Skeletal muscle cell (primary cell): ENCODE results near the gene THSD7A.
A peak's percentile ranks its signal among the peaks of the same experiment; 100 is the strongest.
"Not testable (repeated sequence)": the region's sequence is repeated elsewhere in the genome, so short reads cannot be mapped to it uniquely, and the experiment has no call there.

Experiments
- DNase-seq: peaks from one replicate; pipeline ENCODE4 v3.0.0-alpha.2; 2010; ENCODE audit warnings: low read depth
- H3K4me3 ChIP-seq: 2 replicates; pipeline ENCODE4 v1.5.1; 2011; ENCODE audit warnings: low read depth, mild to moderate bottlenecking, control low read depth, low read length, moderate library complexity

THSD7A gene

DNA sequence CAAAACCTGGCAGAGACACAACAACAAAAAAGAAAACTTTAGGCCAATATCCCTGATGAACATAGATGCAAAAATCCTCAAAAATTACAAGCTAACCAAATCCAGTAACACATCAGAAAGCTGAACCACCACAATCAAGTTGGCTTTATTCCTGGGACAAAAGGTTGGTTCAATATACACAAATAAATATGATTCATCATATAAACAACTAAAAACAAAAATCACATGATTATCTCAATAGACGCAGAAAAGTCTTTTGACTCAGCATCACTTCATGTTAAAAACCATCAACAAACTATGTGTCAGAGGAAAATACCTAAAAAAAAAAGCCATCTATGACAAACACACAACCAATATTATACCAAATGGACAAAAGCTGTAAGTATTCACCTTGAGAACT is 283.5 kb downstream of the THSD7A start:
- no peak overlapping the region for H3K4me3 ChIP-seq
- DNase-seq: no peak

DNA sequence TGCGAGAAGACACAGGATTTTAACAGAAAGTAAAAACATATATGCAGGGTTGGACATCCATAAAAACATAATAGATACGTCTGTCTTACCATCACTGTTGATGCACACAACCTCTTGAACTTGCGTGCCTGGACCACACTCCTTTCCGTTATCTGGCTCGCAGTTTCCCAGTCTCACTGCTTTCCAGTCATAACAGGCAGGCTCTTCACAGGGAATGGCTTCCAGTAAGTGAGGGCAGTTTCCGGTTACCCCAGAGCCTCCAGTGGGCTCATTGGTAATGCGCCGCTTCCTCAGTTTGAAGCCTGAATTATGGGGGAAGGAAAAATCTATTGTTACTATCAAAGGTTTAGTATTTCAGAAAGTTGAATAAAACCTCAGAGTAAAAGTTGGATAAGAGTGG is 290.7 kb downstream of the THSD7A start:
- H3K4me3 ChIP-seq: no peak overlapping the region
- DNase-seq: no peak

DNA sequence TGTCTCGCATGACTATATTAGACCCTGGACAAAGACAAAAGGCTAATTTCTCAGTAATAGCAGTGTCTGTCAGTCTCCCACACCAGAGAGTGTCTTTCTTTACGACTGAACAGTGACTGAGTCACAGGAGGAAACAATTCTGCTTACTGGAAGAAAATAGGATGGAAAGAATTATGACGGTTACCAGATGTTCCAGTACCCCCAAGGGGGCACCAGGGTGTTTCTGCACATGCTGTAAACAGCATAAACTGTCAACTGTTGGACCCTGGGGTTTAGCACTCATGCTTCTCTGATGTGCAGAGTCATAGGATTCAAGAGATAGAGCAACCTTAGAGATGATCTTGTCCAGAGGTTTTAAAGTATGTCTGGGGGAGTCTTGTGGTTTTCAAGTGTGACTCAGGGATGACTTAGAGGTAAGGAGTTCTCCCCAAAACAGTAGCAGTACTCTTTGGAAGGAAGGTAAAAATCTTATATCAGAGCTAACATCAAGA is 291.7 kb downstream of the THSD7A start:
- no peak overlapping the region for H3K4me3 ChIP-seq
- DNase-seq: peak; percentile 88

DNA sequence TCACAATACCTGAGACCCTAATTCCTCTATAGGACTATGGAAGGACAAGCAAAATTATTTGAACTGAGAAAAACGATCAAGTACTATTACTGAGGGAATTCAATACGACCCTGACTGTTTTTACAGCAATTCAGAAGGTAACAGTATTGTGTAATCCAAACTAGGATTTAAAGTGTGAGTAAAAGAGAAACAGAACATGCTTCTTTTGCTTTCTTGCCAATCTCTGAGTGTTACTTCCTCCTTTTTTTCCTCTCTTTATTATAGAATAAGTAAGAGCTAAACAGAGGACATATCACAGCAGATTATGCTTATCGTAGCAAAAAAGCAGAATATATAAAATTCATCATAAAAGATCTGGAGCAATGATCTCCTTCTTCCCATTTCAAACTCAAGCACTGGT is 292.1 kb downstream of the THSD7A start:
- H3K4me3 ChIP-seq: no peak overlapping the region
- DNase-seq: peak; percentile 23

DNA sequence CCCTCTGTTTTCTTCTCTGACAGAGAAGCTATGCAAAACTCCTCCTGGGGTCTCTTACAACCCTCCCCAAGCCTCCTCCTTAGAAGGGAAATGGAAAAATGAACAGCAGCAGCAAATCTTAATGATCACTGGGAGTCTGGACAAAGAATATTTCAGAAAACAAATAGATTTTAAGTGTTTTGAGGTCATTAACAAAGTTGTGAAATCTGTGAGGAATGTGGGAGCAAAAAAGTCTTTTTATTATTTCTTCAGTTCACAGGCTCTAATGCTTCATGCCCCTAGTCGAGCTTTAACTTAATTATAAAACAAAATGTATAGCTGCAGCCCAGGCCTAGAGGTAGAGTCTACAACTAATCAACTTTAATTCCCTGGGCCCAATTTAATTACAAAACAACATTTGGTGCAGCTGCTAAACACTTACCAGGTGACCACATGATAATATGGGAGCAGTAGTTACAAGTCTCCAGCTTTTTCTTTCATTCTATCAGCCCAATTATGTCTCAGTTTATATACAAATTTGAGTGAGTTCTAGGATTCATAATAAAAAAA is 293.2 kb downstream of the THSD7A start:
- DNase-seq: no peak
- H3K4me3 ChIP-seq: no peak overlapping the region

DNA sequence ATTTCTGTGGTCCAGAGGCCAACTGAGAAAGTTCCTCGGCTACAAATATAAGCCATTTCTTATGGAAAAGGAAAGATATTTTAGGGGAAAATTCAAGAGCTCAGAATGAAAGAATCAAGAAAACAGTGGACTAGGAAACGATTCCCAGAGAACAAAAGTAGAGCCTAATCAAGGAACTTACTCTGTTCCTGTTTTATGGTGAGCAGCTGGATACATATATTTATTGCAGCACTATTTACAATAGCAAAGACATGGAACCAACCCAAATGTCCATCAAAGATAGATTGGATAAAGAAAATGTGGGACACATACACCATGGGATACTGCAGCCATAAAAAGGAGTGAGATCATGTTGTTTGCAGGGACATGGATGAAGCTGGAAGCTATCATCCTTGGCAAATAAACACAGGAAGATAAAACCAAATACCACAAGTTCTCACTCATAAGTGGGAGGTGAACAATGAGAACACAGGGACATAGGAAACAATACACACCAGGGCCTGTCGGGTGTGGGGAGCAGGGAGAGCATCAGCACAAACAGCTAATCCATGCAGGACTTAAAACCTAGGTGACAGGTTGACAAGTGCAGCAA is 298.7 kb downstream of the THSD7A start:
- no peak overlapping the region for H3K4me3 ChIP-seq

DNA sequence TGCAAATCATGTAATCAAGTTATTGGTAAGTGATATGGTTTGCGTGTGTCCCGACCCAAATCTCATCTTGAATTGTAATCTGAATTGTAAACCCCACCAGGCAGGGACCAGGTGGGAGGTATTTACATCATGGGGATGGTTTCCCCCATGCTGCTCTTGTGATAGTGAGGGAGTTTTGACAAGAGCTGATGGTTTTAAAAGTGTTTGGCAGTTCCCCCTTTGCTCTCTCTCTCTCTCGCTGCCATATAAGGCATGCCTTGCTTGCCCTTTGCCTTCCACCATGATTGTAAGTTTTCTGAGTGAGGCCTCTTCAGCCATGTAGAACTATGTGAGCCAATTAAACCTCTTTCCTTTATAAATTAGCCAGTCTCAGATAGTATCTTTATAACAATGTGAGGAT is 302.6 kb downstream of the THSD7A start:
- no peak for DNase-seq

More for the DNA sequence above, 298.7 kb downstream of the THSD7A start:
- no peak for DNase-seq

DNA sequence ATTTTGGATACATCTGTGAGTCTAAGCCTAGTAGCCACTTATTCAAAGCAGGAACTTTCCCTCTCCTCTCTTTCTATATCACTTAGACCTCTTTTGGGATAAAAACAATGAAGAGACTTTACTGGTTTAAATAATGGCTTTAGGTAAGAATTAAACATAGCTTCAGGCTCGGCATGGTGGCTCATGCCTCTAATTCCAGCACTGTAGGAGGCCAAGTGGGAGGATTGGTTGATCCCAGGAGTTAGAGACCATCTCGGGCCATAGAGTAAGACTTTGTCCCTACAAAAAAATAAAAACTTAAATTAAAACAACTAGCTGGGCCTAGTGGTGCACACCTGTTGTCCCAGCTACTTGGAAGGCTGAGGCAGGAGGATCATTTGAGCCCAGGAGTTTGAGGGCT is 304.3 kb downstream of the THSD7A start:
- no peak for DNase-seq
- no peak overlapping the region for H3K4me3 ChIP-seq

More for the DNA sequence above, 302.6 kb downstream of the THSD7A start:
- H3K4me3 ChIP-seq: no peak overlapping the region

DNA sequence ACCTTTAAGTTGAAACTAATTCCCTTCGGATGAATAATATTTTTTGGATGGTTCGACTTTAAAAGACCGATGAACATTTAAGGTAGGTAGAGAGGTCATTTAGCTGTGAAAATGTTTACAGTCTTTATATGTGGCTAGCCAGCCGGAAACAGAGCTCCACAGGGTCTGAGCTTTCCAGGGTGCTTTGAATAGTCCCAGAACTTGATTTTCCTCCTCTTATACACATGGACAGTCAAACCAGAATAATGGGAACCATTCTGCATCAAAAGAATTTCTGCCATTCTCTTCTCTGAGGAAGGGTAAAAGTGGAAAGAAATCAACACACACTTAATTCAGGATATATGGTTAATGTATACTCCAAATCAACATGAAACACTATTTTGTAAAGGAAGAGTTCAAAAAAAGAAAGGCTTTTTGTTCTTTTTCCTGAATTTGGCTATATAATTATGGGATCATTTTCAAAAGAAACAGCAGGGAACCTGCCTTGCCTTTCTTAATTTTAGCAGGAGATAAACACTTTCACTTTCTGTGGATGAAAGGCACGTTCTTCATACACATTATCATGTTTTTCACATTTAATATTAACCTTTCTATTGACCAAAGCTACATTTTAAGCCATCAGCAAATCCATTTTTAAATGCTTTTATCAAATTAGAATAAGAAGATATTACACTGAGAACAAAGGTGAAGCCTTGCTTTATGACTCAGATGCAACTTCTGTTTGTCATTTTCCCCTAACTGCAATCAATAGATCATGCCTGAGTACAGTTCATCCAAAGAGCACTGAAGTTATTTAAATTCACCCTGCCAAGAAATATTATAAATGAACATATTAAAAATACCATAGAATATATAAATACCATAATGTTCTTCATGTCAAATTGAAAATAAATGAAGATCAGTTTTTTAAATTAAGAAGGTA is 307.3 kb downstream of the THSD7A start:
- H3K4me3 ChIP-seq: no peak overlapping the region
- no peak for DNase-seq

DNA sequence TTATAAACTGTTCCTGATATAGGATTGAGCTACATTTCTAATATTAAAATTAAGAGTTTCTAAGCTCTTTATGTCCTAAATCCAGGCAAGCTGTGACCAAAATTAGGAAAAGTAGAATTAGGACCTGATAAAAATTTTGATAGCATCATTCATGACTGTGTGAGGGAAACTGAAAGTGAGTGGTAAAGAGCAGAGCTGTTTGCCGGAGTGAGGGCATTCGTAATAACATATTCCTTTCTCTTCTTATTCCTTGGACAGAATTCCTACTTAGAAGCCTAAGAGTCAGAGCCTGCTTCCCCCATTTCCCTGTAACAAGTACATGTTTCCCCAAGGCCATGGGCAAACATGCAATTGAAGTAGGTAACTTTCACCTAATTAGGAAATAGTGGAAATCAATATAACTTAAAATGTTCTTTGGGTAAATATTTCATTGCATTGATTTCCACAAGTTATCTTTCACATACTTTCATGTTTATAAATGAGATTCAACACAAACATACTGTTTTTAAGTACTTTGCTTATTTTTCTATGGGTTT is 310.0 kb downstream of the THSD7A start:
- not testable (repeated sequence) for H3K4me3 ChIP-seq, DNase-seq

DNA sequence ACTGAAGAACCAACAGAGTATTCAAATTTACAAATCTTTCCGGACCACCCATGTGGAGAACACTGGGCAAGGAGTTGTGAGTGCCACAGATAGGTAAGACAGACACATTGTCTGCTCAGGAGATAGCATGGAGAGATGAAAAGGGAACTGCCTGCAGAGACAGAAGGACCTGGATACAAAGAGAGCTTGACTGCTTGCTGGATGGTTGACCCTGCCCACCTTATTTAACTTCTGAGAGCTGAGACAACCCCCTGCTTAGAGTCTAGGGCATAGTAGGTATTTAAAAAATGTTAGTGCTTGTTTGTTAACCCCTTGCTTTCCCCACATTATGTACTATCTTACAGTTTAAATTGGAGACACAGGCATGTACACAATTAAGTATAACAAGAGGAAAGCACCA is 314.1 kb downstream of the THSD7A start:
- DNase-seq: no peak
- H3K4me3 ChIP-seq: no peak overlapping the region

DNA sequence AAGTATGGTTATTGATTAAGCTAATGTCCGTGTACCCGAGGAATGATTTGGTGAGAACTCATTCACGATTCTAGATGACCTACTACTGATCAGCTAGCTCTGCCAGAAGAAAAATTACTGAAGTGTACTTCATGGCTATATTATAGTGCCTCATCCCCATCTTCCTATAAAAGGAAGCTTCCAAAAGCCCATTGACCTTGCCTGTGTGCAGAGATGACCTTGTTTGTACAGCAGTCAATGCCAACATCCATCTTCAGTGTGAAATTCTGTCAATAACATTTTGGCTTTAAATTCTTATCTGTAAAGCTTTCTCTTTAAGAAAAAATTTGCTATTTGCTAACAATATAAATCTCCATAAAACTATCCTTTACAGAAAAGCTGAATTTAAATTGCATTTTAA is 315.7 kb downstream of the THSD7A start:
- no peak overlapping the region for H3K4me3 ChIP-seq
- DNase-seq: no peak

DNA sequence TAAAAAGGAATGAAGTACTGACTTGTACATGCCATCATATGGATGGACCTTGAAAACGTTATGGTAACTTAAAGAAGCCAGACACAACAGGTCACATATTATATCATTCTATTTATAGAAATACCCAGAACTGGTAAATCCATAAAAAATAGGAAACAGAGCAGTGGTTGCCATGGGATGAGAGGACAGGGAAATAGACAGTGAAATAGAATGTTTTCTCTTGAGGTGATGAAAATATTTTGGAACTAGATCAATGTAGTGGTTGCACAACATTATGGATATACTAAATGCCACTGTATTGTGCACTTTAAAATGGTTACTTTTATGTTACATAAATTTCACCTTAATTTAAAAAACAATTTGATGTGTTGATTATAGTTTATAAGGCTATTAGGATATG is 318.5 kb downstream of the THSD7A start:
- no peak for DNase-seq
- H3K4me3 ChIP-seq: no peak overlapping the region

DNA sequence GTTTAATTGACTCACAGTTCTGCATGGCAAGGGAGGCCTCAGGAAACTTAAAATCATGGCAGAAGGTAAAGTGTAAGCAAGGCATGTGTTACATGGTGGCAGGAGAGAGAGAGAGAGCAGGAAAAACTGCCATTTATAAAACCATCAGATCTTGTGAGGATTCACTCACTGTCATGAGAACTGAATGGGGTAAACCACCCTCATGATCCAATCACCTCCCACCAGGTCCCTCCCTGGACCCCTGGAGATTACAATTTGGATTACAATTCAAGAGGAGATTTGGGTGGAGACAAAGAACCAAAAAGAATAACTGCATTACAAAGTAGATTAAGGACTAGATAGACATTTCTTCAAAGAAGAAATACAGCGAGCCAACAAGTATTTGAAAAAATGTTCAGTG is 324.1 kb downstream of the THSD7A start:
- no peak for DNase-seq
- no peak overlapping the region for H3K4me3 ChIP-seq

DNA sequence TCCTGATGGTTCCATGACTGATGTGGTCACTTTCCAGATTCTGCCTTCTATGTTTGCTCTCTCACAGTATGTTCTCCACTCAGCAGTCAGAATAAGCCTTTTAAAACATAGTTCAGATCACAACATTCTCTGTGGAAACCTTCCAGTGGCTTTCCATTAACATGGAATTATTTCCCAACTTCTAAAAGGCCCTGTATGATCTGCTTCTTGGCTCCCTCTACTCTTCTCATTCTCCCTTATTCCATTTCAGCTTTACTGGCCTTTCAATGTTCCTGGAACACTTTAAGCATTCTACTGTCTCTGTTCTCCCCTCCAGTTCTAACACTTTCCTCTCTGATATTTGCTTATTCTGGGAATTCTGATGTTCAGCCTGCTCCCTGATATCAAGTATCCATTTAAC is 325.6 kb downstream of the THSD7A start:
- H3K4me3 ChIP-seq: no peak overlapping the region
- no peak for DNase-seq

DNA sequence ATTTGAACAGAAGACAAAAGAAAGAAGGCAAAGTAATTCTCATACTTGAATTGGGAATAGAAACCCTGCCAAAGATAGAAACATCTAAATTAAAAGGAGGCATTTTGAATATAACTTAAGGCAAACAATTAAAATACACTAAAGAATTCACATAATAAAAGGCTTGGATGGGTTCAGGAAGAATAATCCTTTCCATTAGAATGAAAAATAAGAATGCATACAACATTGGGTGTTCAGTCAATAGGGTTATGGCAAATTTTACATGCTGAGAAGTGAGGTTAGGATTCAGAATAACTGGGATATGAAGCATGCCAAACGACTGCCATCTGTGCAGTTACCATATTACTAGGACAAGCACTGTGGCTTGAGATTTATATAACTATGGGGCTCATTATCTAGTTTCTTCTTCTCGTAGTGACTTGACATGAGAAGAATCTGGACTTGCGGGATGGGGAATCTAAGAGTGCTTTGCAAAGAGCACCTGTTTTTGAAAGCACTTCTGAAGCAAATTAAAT is 326.5 kb downstream of the THSD7A start:
- no peak overlapping the region for H3K4me3 ChIP-seq
- no peak for DNase-seq

DNA sequence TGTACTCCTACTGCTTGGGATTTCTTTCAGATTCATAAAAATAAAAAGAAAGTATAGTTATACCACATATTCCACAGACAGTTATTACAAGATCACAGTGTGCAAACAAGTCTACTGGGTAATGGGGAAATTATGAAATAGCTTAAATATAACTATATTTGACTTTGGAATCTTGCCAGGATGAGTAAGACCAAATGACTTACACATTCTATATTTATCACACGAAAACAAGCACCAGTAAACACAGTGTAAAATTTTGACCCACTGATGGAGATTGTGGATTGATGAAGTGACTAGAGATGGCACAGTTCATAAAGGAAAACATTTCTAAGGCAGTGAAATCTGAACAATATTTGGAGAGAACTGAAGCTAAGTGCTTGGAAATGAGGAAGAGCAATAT is 339.7 kb downstream of the THSD7A start:
- no peak overlapping the region for H3K4me3 ChIP-seq
- peak; percentile 3 for DNase-seq

DNA sequence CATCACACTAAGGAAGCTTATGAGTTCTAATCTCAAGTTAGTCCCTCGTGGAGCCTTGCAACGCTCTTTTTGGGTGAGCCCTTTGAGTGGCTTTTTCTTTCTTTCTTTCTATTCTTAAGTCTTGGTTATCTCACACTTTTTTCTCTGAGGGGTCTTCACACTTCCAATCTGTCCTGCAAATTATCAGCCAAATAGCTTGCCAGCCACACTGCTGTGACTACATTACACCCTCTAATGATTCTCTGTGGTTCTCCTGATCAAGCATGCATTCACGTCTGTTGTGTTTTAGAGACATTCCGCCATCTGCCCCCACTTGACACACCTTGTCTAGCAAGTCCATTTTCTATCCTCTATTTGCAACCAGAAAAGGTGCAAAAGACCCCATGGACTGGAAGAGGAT is 340.2 kb downstream of the THSD7A start:
- no peak for DNase-seq
- no peak overlapping the region for H3K4me3 ChIP-seq

DNA sequence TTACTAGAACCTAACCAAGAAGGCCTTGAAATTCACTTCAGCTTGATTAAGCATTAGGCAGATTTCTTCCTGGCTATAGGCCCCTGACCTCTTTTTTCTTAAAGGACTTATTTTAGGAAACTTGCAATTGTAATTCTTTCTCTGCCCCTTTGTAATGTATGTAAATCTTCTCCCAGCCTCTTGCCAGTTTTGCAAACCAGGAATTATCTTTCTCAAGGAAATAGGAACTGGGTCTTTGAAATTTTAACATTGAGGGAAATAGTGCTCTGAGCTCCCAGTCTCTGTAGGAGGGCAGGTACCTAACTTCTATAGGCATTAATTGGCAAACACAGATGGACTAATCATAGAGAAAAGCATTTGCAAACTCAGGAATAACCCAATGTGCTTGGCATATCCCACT is 342.7 kb downstream of the THSD7A start:
- H3K4me3 ChIP-seq: no peak overlapping the region
- no peak for DNase-seq

DNA sequence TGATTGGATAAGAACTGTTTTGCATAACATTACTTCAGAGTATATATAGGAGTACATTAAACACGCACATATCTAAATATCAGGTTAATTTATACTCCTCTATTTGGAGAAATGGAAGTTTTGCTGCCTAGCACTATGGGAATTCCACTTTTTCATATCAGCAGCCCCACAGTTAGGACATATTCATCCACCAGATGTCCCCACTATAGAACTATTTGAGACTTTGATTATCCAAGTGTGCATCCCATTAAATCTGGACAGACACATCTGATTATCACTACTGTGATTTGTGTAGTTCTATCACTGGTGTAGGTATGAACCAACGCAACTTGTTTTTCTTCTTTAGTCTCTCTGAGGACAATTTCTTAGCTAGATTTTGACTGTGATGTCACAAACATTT is 345.7 kb downstream of the THSD7A start:
- no peak overlapping the region for H3K4me3 ChIP-seq
- peak; percentile 0 for DNase-seq
